Peyer's patch (tissue), 4 donors: Measurements from ENCODE around the gene DHX40.

Experiments
- POLR2A ChIP-seq, 2 donors: fragments of 450-650 bp; IDR thresholded peaks; one replicate each; pipeline ENCODE4 v1.5.1; 2017; ENCODE audit warnings: antibody characterized with exemption in 2 of 2, mild to moderate bottlenecking in 2 of 2, moderate library complexity in 2 of 2
- TF ChIP-seq, protein P1 (sequence below), 6 experiments: fragments of 450-650 bp in 4 of 6; fragments of 200-600 bp in 2 of 6; sonication (generic) in 1 of 6; IDR thresholded peaks; one replicate each; pipeline ENCODE4 v1.5.1; 2017 to 2019; ENCODE audit warnings: antibody characterized with exemption in 6 of 6, mild to moderate bottlenecking in 3 of 6, moderate library complexity in 1 of 6

DNA sequence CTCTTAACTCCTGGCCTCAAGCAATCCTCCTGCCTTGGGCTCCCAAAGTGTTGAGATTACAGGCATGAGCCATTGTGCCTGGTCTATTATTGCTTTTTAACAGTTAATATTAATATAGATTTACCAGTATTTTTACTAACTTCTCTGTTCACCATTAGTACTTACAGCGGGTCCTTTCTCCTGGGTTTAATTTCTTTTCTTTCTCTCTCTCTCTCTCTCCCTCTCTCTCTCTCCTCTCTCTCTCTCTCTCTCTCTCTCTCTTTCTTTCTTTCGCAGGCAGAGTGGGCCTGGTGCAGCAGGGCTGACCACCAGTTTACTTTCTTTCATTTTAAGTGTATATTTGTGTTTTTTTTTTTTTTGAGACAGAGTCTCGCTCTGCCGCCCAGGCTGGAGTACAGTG, 14.7 kb upstream of the DHX40 start:
- TF ChIP-seq, protein P1, sequence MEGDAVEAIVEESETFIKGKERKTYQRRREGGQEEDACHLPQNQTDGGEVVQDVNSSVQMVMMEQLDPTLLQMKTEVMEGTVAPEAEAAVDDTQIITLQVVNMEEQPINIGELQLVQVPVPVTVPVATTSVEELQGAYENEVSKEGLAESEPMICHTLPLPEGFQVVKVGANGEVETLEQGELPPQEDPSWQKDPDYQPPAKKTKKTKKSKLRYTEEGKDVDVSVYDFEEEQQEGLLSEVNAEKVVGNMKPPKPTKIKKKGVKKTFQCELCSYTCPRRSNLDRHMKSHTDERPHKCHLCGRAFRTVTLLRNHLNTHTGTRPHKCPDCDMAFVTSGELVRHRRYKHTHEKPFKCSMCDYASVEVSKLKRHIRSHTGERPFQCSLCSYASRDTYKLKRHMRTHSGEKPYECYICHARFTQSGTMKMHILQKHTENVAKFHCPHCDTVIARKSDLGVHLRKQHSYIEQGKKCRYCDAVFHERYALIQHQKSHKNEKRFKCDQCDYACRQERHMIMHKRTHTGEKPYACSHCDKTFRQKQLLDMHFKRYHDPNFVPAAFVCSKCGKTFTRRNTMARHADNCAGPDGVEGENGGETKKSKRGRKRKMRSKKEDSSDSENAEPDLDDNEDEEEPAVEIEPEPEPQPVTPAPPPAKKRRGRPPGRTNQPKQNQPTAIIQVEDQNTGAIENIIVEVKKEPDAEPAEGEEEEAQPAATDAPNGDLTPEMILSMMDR (IDR thresholded peaks at IDR 0.05), result no peak
- no peak for TF ChIP-seq POLR2A (IDR thresholded peaks at IDR 0.05)
